Heart left ventricle (tissue), 13 donors: Measurements from ENCODE around the gene AKTIP.

Experiments used
- POLR2A ChIP-seq, 2 donors: fragments of 450-650 bp; IDR thresholded peaks; one replicate each; pipeline ENCODE4 v1.6.1; 2017; ENCODE audit warnings: antibody characterized with exemption in 2 of 2, mild to moderate bottlenecking in 2 of 2, moderate library complexity in 2 of 2
- TF ChIP-seq, protein P1 (sequence below), 12 donors: fragments of 200-600 bp; sonication (generic) in 4 of 12; IDR thresholded peaks; one replicate each; pipeline versions ENCODE4 v1.5.0 to v1.8.0; 2018 to 2022; ENCODE audit warnings: antibody characterized with exemption in 12 of 12, mild to moderate bottlenecking in 5 of 12
- donor health status: ischemic (EF 13 %, LVEDD 7.1; RV severe dilation, severe dysfunction).
- donor health status: DM: no; HTN: yes; CAD: no.
- donor health status: DM: no; HTN: no; CAD: no.
- donor health status: ischemic (EF 25% LVEDD 6.9; RV normal size, moderate dysfunction).
- donor health status: ischemic (EF 25% LVEDD 5.7; RV mildly dilated, moderate dysfunction).
- donor health status: ischemic (EF 35%, LVEDD 5.7; RV mildly dilated, moderate dysfunction).
- donor health status: nonischemic (EF 11% LVEDD 7.7; RV severe dilation, severe dysfunction).
- donor health status: DM: yes; HTN: yes; CAD: no.
- donor health status: PGD.
- donor health status: ischemic (EF 29% LVEDD 5.4; RV normal size, mild dysfunction).
- donor health status: nonischemic (EF 23%, LVEDD 6.1; RV moderate dilation, normal function).

GRCh38 chr16:53534206-53534605 is 31.2 kb upstream of the AKTIP start:
- TF ChIP-seq, protein P1, sequence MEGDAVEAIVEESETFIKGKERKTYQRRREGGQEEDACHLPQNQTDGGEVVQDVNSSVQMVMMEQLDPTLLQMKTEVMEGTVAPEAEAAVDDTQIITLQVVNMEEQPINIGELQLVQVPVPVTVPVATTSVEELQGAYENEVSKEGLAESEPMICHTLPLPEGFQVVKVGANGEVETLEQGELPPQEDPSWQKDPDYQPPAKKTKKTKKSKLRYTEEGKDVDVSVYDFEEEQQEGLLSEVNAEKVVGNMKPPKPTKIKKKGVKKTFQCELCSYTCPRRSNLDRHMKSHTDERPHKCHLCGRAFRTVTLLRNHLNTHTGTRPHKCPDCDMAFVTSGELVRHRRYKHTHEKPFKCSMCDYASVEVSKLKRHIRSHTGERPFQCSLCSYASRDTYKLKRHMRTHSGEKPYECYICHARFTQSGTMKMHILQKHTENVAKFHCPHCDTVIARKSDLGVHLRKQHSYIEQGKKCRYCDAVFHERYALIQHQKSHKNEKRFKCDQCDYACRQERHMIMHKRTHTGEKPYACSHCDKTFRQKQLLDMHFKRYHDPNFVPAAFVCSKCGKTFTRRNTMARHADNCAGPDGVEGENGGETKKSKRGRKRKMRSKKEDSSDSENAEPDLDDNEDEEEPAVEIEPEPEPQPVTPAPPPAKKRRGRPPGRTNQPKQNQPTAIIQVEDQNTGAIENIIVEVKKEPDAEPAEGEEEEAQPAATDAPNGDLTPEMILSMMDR (IDR thresholded peaks at IDR 0.05) = no peak
- no peak for TF ChIP-seq POLR2A (IDR thresholded peaks at IDR 0.05)
